GM12872 (cell line): ENCODE results near the gene BICC1.

Experiments
- CTCF ChIP-seq: IDR thresholded peaks from 3 replicates; pipeline ENCODE4 v1.5.1; 2011; ENCODE audit warnings: low read depth, mild to moderate bottlenecking, low read length, moderate library complexity; ENCODE audit not compliant: insufficient read depth

Gene BICC1

GRCh38 chr10:58724781-58725180 is 212.1 kb downstream of the BICC1 start:
- no peak for TF ChIP-seq CTCF

GRCh38 chr10:58725901-58726300 is 213.2 kb downstream of the BICC1 start:
- TF ChIP-seq CTCF = no peak

GRCh38 chr10:58727633-58728032 is 215.0 kb downstream of the BICC1 start:
- TF ChIP-seq CTCF = no peak

GRCh38 chr10:58731276-58731675 is 218.6 kb downstream of the BICC1 start:
- TF ChIP-seq CTCF = no peak

GRCh38 chr10:58733436-58733835 is 220.8 kb downstream of the BICC1 start:
- TF ChIP-seq CTCF = no peak

GRCh38 chr10:58734116-58734515 is 221.4 kb downstream of the BICC1 start:
- no peak for TF ChIP-seq CTCF

- TF ChIP-seq CTCF = no peak
These were observed 222.0 kb downstream of the BICC1 start for GRCh38 chr10:58734664-58735063.

GRCh38 chr10:58735087-58735486 is 222.4 kb downstream of the BICC1 start:
- no peak for TF ChIP-seq CTCF
